Measurements from ENCODE around the gene AP2A2.

Gene AP2A2

GRCh38 chr11:996681-997080 lies 71.0 kb downstream of the AP2A2 start:
- no peak for DNase-seq (ENCODE audit: low spot score)

- DNase-seq (ENCODE audit: low spot score), result no peak
Measured at GRCh38 chr11:997907-998306, 72.2 kb downstream of the AP2A2 start.

- DNase-seq (ENCODE audit: low spot score), result no peak
Measured at GRCh38 chr11:999009-999408, 73.3 kb downstream of the AP2A2 start.

- no peak for DNase-seq (ENCODE audit: low spot score)
Measured at GRCh38 chr11:1000357-1001278, 74.9 kb downstream of the AP2A2 start.

GRCh38 chr11:1001617-1002405 lies 76.1 kb downstream of the AP2A2 start:
- no peak for DNase-seq (ENCODE audit: low spot score)

GRCh38 chr11:1002406-1002984 lies 76.8 kb downstream of the AP2A2 start:
- DNase-seq (ENCODE audit: low spot score), result no peak

GRCh38 chr11:1003159-1003558 lies 77.5 kb downstream of the AP2A2 start:
- no peak for DNase-seq (ENCODE audit: low spot score)

- no peak for DNase-seq (ENCODE audit: low spot score)
Measured at GRCh38 chr11:1005928-1006327, 80.3 kb downstream of the AP2A2 start.

GRCh38 chr11:1006762-1007161 lies 81.1 kb downstream of the AP2A2 start:
- no peak for DNase-seq (ENCODE audit: low spot score)

- no peak for DNase-seq (ENCODE audit: low spot score)
Measured at GRCh38 chr11:1007279-1007678, 81.6 kb downstream of the AP2A2 start.

GRCh38 chr11:1008001-1008802 lies 82.5 kb downstream of the AP2A2 start:
- DNase-seq (ENCODE audit: low spot score), result no peak

GRCh38 chr11:1008803-1009145 lies 83.1 kb downstream of the AP2A2 start:
- DNase-seq (ENCODE audit: low spot score), result no peak

GRCh38 chr11:1009371-1009770 lies 83.7 kb downstream of the AP2A2 start:
- DNase-seq (ENCODE audit: low spot score), result no peak

GRCh38 chr11:1009991-1010390 lies 84.3 kb downstream of the AP2A2 start:
- DNase-seq (ENCODE audit: low spot score), result no peak

- no peak for DNase-seq (ENCODE audit: low spot score)
Measured at GRCh38 chr11:1010551-1011319, 85.1 kb downstream of the AP2A2 start.

- DNase-seq (ENCODE audit: low spot score), result no peak
Measured at GRCh38 chr11:1011320-1011698, 85.6 kb downstream of the AP2A2 start.

- DNase-seq (ENCODE audit: low spot score), result no peak
Measured at GRCh38 chr11:1012291-1012690, 86.6 kb downstream of the AP2A2 start.

- no peak for DNase-seq (ENCODE audit: low spot score)
Measured at GRCh38 chr11:1012740-1013630, 87.3 kb downstream of the AP2A2 start.

- no peak for DNase-seq (ENCODE audit: low spot score)
Measured at GRCh38 chr11:1013631-1013935, 87.9 kb downstream of the AP2A2 start.

- no peak for DNase-seq (ENCODE audit: low spot score)
Measured at GRCh38 chr11:1014276-1014675, 88.6 kb downstream of the AP2A2 start.

- DNase-seq (ENCODE audit: low spot score), result no peak
Measured at GRCh38 chr11:1015064-1015463, 89.4 kb downstream of the AP2A2 start.
